Adrenal gland (tissue), 5 donors: ENCODE measurements around the gene TNNT3.

Experiments
- CTCF ChIP-seq, 6 experiments: fragments of 450-650 bp in 4 of 6; fragments of 200-600 bp in 2 of 6; sonication (generic) in 1 of 6; IDR thresholded peaks; 1 replicate in 5 of 6; 2 replicates in 1 of 6; pipeline versions ENCODE4 v1.5.1 to v1.8.0; 2016 to 2021; ENCODE audit warnings: antibody characterized with exemption in 6 of 6, mild to moderate bottlenecking in 2 of 6, moderate library complexity in 1 of 6
- POLR2A ChIP-seq, 2 donors: fragments of 450-650 bp; IDR thresholded peaks; one replicate each; pipeline ENCODE4 v1.6.1; 2017; ENCODE audit warnings: antibody characterized with exemption in 2 of 2, mild to moderate bottlenecking in 2 of 2, moderate library complexity in 1 of 2
- donor health status: DM: no; HTN: no; CAD: no.

GRCh38 chr11:1888811-1889210, 30.7 kb upstream of the TNNT3 start:
- TF ChIP-seq CTCF (IDR thresholded peaks at IDR 0.05) (no peak), POLR2A (IDR thresholded peaks at IDR 0.05) (no peak)
